ENCODE results near the gene S100A6. TPM values are rescaled to one million over a fixed set of nuclear protein-coding genes. Genes with fewer than 3 reads are reported as not detected.

The S100A6 gene
- total RNA-seq, 3 donors from 2014 or later = 351 to 861 (median 423) TPM

DNA sequence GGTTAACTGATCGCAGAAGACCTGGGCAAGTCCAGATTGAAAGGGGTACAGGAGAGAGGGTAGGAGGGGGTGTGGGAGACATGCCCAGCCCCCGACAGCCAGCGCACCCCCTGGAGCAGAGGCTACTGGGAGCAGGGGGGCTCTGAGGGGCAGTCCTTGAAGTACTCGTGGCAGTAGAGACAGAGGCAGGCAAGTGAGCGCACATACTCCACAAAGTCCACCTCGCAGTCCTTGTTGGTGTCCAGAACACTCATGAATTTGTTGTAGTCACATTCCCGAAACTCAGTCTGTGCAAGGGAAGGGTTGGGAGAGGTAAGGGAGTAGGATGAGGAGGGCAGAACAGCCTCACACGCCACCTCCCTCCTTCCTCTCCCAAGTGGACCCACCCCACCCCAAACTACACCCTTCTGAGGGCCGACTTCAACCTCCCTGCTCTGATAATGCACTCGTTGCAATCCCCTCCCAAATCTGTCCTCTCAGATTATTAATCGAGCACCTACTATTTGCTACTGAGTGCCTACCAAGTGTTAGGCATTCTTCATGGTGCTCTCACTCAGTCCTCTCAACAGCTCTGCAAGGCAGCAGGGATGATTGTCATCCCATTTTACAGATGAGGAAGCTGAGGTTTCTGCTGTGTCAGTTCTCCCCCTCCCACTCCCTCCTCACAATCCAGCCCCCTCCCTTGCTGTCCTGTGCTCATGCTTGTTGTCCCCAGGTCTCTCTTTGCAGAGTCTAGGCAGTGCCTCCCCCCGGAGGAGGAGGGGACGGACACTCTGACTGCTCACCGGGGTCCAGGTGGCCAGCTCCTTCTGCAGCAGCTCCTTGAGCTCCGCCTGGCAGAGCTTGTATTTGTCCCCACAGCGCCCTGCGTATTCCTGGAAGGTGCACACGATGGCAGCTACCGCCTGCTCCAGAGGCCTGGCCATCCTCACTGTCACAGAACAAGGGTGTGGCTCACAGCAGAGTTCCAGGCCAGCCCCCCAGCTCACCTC, 12.1 kb upstream of the S100A6 start:
- no peak overlapping the region for H3K4me3 ChIP-seq
- H3K27ac ChIP-seq = peak overlapping the region; percentile 89 to 94
- peaks cover 11 to 42% of the 10 kb centered on the region in 2 donors for H3K4me1 ChIP-seq
- DNase-seq (ENCODE audit: low spot score in 2 of 2) = no peak
- TF ChIP-seq, protein P1, sequence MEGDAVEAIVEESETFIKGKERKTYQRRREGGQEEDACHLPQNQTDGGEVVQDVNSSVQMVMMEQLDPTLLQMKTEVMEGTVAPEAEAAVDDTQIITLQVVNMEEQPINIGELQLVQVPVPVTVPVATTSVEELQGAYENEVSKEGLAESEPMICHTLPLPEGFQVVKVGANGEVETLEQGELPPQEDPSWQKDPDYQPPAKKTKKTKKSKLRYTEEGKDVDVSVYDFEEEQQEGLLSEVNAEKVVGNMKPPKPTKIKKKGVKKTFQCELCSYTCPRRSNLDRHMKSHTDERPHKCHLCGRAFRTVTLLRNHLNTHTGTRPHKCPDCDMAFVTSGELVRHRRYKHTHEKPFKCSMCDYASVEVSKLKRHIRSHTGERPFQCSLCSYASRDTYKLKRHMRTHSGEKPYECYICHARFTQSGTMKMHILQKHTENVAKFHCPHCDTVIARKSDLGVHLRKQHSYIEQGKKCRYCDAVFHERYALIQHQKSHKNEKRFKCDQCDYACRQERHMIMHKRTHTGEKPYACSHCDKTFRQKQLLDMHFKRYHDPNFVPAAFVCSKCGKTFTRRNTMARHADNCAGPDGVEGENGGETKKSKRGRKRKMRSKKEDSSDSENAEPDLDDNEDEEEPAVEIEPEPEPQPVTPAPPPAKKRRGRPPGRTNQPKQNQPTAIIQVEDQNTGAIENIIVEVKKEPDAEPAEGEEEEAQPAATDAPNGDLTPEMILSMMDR (IDR thresholded peaks at IDR 0.05) = no peak
- no peak for TF ChIP-seq POLR2AphosphoS5 (IDR thresholded peaks at IDR 0.05)
- no peak for TF ChIP-seq POLR2A (IDR thresholded peaks at IDR 0.05)
- no peaks in the 10 kb centered on the region for H3K36me3 ChIP-seq
- H3K27me3 ChIP-seq = no peaks in the 10 kb centered on the region
- no peaks in the 10 kb centered on the region for H3K9me3 ChIP-seq
- intact Hi-C loops (cut with DNase I; ENCODE audit: low total_unique reads) = no loop called here

DNA sequence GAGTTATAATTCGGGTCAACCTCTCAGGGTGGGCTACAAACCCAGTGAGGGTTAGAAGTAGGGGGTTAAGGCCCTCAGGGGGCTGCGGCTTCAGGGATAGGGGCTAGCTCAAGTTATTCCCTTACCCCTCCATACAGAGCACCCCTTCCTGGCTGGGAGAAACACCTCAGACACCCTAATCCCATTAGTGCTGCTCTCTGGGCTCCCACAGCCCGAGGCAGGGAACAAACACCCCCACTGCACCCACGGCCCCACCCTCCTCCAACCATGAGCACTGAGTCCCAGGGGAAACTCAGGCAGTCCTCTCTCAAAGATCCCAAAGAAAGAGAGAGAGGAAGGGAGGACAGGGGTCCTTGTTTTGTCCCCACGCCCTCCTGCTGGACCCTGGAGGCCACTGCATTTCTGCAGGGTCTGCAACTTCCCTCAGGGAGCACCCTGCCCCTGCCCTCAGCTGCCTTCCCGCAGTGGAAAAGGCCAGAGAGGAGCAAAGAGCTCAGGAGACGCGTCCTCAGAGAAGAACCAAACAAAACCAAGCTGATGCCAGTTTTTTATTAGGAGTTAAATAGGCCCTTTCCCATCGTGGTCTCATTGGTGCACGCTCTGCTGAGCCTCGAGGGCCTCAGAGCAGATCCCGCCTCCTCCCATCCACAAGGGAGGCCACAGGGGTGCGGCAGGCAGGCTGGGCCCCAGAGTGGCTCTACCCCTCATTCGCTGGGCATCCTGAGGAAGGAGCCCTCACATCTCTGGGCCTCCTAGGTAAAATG, 11.2 kb upstream of the S100A6 start:
- Histone ChIP-seq H3K27me3 (no peaks in the 10 kb centered on the region), H3K9me3 (no peaks in the 10 kb centered on the region), H3K36me3 (no peaks in the 10 kb centered on the region), H3K4me1 (peaks cover 11 to 42% of the 10 kb centered on the region in 2 donors), H3K27ac (peak overlapping the region; percentile 89 to 94), H3K4me3 (peak overlapping the region in 2 of 3 donors; percentile 56 to 62)
- intact Hi-C loops (cut with DNase I; ENCODE audit: low total_unique reads) = no loop called here
- no peak for DNase-seq (ENCODE audit: low spot score in 2 of 2)
- no peak for TF ChIP-seq POLR2A (IDR thresholded peaks at IDR 0.05)
- TF ChIP-seq, protein P1 (IDR thresholded peaks at IDR 0.05) = no peak

DNA sequence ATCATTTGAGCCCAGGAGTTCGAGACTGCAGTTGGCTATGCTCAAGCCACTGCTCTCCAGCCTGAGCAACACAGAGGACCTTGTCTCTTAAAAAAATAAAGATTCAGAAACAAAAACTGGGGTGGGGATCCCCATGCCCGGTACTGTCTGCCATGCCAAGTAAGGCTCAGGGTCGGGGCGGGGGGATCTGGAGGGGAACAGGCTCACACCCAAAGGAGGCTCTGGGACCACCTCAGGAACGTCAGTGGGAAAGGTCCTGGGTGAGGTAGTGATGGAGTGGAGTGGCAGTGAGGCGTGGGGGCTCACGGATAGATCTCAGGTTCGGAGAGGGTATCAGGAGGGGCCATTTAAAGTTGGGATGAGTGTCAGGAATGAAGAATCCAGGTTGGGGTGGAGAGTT, 10.6 kb upstream of the S100A6 start:
- Histone ChIP-seq H3K4me1 (peaks cover 11 to 42% of the 10 kb centered on the region in 2 donors), H3K4me3 (peak overlapping the region; percentile 37 to 62 (median 56)), H3K36me3 (no peaks in the 10 kb centered on the region), H3K27me3 (no peaks in the 10 kb centered on the region), H3K9me3 (no peaks in the 10 kb centered on the region), H3K27ac (peak overlapping the region; percentile 89 to 94)
- TF ChIP-seq POLR2A (IDR thresholded peaks at IDR 0.05) (no peak), POLR2AphosphoS5 (IDR thresholded peaks at IDR 0.05) (no peak)
- TF ChIP-seq, protein P1 (IDR thresholded peaks at IDR 0.05) = no peak
- no peak for DNase-seq (ENCODE audit: low spot score in 2 of 2)
- intact Hi-C loops (cut with DNase I; ENCODE audit: low total_unique reads) = no loop called here

DNA sequence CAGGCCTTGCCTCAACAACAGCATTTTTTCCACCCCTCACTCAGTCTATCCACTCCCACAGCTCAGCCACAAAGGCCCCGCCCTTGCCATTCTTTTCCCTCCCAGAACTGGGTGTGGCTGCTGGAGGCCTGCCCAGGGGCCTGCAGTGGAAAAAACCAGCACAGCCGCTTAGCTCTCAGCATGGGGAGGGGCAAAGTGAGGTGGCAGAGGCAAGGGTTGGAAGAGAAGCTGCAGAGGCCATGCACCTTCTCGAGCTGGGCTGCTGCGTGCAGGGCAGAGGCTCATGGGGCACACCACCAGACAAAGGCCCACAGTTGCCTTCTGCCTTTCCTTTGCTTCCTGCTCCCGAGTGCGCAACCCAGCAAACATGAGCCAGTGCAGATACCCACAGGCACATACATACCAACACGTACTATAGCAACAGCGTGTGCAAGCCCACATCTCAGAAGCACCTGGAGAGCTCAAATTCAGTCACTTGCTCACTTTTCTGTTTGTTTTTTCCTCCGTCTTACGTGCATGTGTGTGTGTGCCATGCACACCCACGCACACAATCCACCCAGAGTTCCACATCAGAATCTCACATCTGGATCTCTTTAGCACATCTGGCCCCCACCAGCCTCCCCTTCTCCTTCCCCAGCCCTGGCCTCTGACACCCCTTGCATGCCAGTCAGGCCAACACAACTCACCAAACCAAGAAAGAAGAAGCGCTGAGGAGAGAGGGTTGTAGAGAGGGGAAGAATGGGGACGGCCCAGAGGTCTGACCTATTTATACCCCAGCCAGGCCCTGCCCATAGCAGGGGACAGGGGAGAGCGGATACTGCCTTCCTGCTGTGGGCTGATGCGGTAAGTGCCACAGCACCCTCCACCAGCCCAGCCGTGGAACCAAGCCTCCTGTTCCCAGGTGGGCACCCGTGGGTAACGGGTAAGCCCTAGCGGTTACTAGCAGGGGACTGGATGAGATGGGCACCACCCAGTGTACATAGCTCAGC, 9.6 kb upstream of the S100A6 start, which contains the start of gene S100A4:
TSS of gene S100A4 (minus strand) at position 740 of the 989 bp plus-strand sequence. CDS start 1,012 bp downstream, outside the sequence.
- peak within 1 kb of the TSS; percentile 89 to 94 for H3K27ac ChIP-seq
- DNase-seq (ENCODE audit: low spot score in 2 of 2) = peak; percentile 92
- H3K4me3 ChIP-seq = peak within 1 kb of the TSS; percentile 37 to 62 (median 56)
- H3K27me3 ChIP-seq = no peaks in the 10 kb centered on the region
- TF ChIP-seq, protein P1 (IDR thresholded peaks at IDR 0.05) = no peak
- peak in 2 of 3 donors; percentile 53 to 59 for TF ChIP-seq POLR2AphosphoS5 (IDR thresholded peaks at IDR 0.05)
- no peaks in the 10 kb centered on the region for H3K36me3 ChIP-seq
- intact Hi-C loops (cut with DNase I; ENCODE audit: low total_unique reads) = no loop called here
- no peaks in the 10 kb centered on the region for H3K9me3 ChIP-seq
- peaks cover 11 to 47% of the 10 kb centered on the region in 2 donors for H3K4me1 ChIP-seq

Measured in breast epithelium (tissue), 4 donors.